Pancreas (tissue), 10 donors: ENCODE data around the gene MAP3K21. TPM values are rescaled to one million over a fixed set of nuclear protein-coding genes. Genes with fewer than 3 reads are reported as not detected.

ENCODE experiments used
- ATAC-seq, 4 donors: fragments of 200-7000 bp; cut with Tn5 transposase; one replicate each; pipeline versions ENCODE4 v1.8.0 to v1.9.1; 2020; ENCODE audit warnings: mild to moderate bottlenecking in 4 of 4, moderate library complexity in 4 of 4
- DNase-seq, 6 donors: peaks; one replicate each; pipeline ENCODE4 v3.0.0-alpha.2; 2020
- FAIRE-seq: peaks from 2 replicates; lab custom pipeline; 2012; peaks lifted over from hg19 to GRCh38; lab: Jason Lieb, UNC
- H3K27ac ChIP-seq, 4 donors: fragments of 200-600 bp; sonication (generic); 1 replicate in 3 of 4; 2 replicates in 1 of 4; pipeline versions ENCODE4 v1.5.0 to v1.8.0; 2020
- H3K27me3 ChIP-seq, 4 donors: fragments of 200-600 bp; one replicate each; pipeline ENCODE4 v1.8.0; 2021
- H3K36me3 ChIP-seq, 3 donors: fragments of 200-600 bp; sonication (generic) in 1 of 3; one replicate each; pipeline versions ENCODE4 v1.5.0 to v1.8.0; 2020 to 2021
- H3K4me1 ChIP-seq, 3 donors: fragments of 200-600 bp; one replicate each; pipeline ENCODE4 v1.8.0; 2021
- H3K4me3 ChIP-seq, 4 donors: fragments of 200-600 bp; sonication (generic) in 2 of 4; one replicate each; pipeline versions ENCODE4 v1.5.0 to v1.8.0; 2020 to 2021
- H3K9me3 ChIP-seq, 4 donors: fragments of 200-600 bp; one replicate each; pipeline ENCODE4 v1.8.0; 2021
- CTCF ChIP-seq, 4 donors: fragments of 200-600 bp; sonication (generic) in 3 of 4; IDR thresholded peaks; one replicate each; pipeline versions ENCODE4 v1.5.0 to v1.8.0; 2021; ENCODE audit warnings: antibody characterized with exemption in 4 of 4
- WGBS, 2 donors: extraction: QIAGEN DNeasy Blood & Tissue Kit; methylation state at CpG; one replicate each; pipeline ENCODE4 v1.1.7; 2013; 5-methylcytosine and 5-hydroxymethylcytosine counted together
- intact Hi-C, 3 donors: fragments of 100-400 bp; cut with DNase I; formaldehyde crosslinking; loops; one replicate each; pipeline versions ENCODE4 v1.11.1 to v1.14.2; 2022
- polyA plus RNA-seq, 2 donors: library from polyadenylated mRNA; stranded (reverse); fragments of 200-250 nt; gene quantifications; one replicate each; pipeline ENCODE4 v1.2.3, GENCODE V29; 2013
- total RNA-seq, 6 donors: library from RNA; stranded (reverse); fragmentation: NEBNext Ultra II Directional in 4 of 6; extraction: Animal tissue kit (Norgen Biotek cat#: 25700) in 4 of 6; gene quantifications; one replicate each; pipeline versions ENCODE4 v1.2.1 to v1.2.4, GENCODE V29; 2021 to 2023
- donor health status: healthy with polysubstance abuse.
- donor health status: DM: no; HTN: no; CAD: no; lungs with moderate emphysema.
- donor health status: DM: no; HTN: no; CAD: no.
- donor health status: control.
- donor health status: control.
- donor health status: Bipolar disorder and iron deficiency.
- donor health status: DM: yes; HTN: yes; CAD: no.
- donor health status: DM: no; HTN: no; CAD: no.
- donor health status: DM: no; HTN: no; CAD: no.
- donor health status: DM: yes; HTN: yes; CAD: no.

MAP3K21 gene
- total and polyA plus RNA-seq, 8 donors = 9.7 to 22.0 (median 15.3) TPM

- no peak for FAIRE-seq
- H3K27ac ChIP-seq = peak overlapping the region in 2 of 4 donors; percentile 52 to 95
Measured at GRCh38 chr1:233331676-233332519, 4.4 kb downstream of the MAP3K21 start.

GRCh38 chr1:233333086-233333485, 5.6 kb downstream of the MAP3K21 start:
- Histone ChIP-seq H3K36me3 (no peaks in the 10 kb centered on the region), H3K9me3 (no peaks in the 10 kb centered on the region), H3K4me1 (peaks cover 23 to 59% (median 30%) of the 10 kb centered on the region in 3 donors), H3K27ac (peak overlapping the region in 1 of 4 donors; percentile 95), H3K4me3 (no peak overlapping the region), H3K27me3 (no peaks in the 10 kb centered on the region)
- intact Hi-C loops = no loop called here
- TF ChIP-seq CTCF (IDR thresholded peaks at IDR 0.05) = no peak
- FAIRE-seq = no peak
- no peak for ATAC-seq
- 75 to 82% methylated on average over 1 of the region's 1 CpG for WGBS, 2 donors
- DNase-seq = no peak

More at GRCh38 chr1:233331676-233332519, 4.4 kb downstream of the MAP3K21 start:
- no peak for ATAC-seq
- intact Hi-C loops = no loop called here
- TF ChIP-seq CTCF (IDR thresholded peaks at IDR 0.05) = no peak
- Histone ChIP-seq H3K27me3 (no peaks in the 10 kb centered on the region), H3K9me3 (no peaks in the 10 kb centered on the region), H3K36me3 (no peaks in the 10 kb centered on the region), H3K4me1 (peaks cover 12 to 50% (median 25%) of the 10 kb centered on the region in 3 donors), H3K4me3 (peak overlapping the region in 2 of 4 donors; percentile 80 to 93)
- WGBS, 2 donors = 45 to 49% methylated on average over 8 of the region's 8 CpGs
- DNase-seq = no peak

DNA sequence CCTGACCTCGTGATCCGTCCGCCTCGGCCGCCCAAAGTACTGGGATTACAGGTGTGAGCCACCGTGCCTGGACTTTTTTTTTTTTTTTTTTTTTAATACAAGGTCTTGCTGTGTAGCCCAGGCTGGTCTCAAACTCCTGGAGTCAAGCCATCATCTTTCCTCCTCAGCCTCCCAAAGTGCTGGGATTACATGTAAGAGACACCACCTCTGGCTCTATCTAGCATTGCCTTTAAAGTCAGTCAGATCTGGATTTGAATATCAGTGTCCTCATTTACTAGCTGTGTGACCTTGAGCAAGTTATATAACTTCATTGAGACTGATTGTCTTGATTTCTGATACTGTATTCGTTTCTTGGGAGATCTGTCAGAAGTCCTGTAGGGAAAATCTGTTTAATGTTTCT, 6.6 kb downstream of the MAP3K21 start:
- 52 to 60% methylated on average over 7 of the region's 7 CpGs for WGBS, 2 donors
- no peak for FAIRE-seq
- no peak overlapping the region for H3K27ac ChIP-seq

DNA sequence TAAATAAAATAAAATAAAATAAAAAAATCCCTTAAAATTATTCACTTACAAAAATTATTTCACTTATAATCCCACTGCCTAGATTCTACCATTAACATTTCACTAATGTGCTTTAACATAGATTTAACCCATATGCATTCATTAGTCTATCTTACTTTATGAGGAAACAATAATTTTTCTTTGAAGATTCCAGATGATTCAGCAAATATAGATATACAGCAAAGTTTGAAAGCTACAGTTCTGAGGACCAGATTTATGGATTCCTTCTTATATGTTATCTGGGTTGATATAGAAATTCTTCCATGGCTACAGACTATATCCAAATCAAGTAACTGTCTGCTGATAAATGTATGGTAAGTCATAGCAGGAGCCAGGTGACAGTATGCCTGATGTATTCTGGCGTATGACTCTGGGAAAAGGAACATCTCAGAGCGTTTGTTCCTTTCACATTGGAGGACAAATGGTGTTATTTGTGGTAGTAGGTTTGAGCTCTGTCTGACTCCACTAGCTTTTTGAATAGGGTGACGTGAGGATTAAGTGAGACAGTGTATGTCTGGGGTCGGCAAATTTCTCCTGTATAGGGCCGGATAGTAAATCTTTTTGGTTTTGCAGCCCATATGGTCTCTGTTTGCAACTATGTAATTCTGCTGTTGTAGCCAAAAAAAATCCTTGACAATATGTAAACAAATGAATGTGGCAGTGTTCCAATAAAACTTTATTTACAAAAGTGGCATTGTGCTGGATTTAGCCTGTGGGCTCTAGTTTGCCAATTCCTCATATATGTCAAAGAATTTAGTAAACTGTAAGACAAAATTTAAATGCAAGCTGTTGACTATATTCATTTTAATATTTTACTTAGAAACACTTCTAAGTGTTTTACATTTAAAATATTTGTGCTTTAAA, 9.3 kb downstream of the MAP3K21 start:
- WGBS, 2 donors = 43 to 50% methylated on average over 5 of the region's 5 CpGs
- ATAC-seq (peak in 3 of 4 donors; percentile 24 to 42 (median 42)), FAIRE-seq (no peak), DNase-seq (no peak)
- intact Hi-C loops = no loop called here
- Histone ChIP-seq H3K36me3 (no peaks in the 10 kb centered on the region), H3K9me3 (no peaks in the 10 kb centered on the region), H3K4me3 (peak overlapping the region in 1 of 4 donors; percentile 9), H3K27me3 (no peaks in the 10 kb centered on the region), H3K4me1 (peaks cover 32 to 66% (median 59%) of the 10 kb centered on the region in 3 donors), H3K27ac (peak overlapping the region in 2 of 4 donors; percentile 25 to 40)
- no peak for TF ChIP-seq CTCF (IDR thresholded peaks at IDR 0.05)

More for the DNA sequence above, 6.6 kb downstream of the MAP3K21 start:
- Histone ChIP-seq H3K36me3 (no peaks in the 10 kb centered on the region), H3K9me3 (no peaks in the 10 kb centered on the region), H3K4me3 (no peak overlapping the region), H3K27me3 (no peaks in the 10 kb centered on the region), H3K4me1 (peaks cover 25 to 68% (median 38%) of the 10 kb centered on the region in 3 donors)
- intact Hi-C loops = no loop called here
- TF ChIP-seq CTCF (IDR thresholded peaks at IDR 0.05) = no peak
- peak in 1 of 4 donors; percentile 11 for ATAC-seq
- DNase-seq = no peak
